ENCODE measurements around the gene CATSPERD. TPM values are rescaled to one million over a fixed set of nuclear protein-coding genes. Genes with fewer than 3 reads are reported as not detected.
"Not testable (repeated sequence)": the region's sequence is repeated elsewhere in the genome, so short reads cannot be mapped to it uniquely, and the experiment has no call there.

Gene CATSPERD
- polyA plus RNA-seq, 1 donor (not counting 4 experiments of a cell fraction or from before 2014, with no cell fraction given): not detected

DNA sequence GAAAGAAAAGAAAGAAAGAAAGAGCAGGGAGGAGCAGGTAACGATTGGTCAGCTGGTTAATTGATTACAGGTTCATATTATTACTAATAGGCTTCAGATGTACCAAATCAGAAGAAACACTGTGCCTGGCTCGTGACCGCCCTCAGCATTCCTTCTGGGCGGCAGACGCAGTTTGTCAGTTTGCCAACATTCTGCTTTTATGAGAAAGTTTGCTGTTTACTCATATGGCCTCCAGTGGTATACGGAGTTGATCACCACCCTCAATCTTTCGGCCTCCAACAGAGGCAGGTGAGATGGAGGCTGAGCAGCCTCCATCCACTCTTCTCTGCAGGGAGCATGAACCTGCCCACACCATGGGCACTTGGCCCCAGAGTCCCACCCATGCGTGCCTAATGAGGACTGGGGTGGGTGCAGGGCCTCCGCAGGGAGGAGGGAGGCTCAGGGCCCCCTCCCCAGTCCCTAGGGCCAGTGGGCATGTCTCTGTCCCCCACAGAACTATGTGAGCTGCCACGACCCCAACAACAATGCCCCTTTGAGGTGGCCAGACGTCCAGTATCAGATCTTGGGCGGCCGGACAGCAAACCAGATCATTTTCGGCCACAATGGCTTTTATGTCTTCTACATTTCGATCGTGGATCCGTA, 55.4 kb downstream of the CATSPERD start:
- TF ChIP-seq, protein P1, sequence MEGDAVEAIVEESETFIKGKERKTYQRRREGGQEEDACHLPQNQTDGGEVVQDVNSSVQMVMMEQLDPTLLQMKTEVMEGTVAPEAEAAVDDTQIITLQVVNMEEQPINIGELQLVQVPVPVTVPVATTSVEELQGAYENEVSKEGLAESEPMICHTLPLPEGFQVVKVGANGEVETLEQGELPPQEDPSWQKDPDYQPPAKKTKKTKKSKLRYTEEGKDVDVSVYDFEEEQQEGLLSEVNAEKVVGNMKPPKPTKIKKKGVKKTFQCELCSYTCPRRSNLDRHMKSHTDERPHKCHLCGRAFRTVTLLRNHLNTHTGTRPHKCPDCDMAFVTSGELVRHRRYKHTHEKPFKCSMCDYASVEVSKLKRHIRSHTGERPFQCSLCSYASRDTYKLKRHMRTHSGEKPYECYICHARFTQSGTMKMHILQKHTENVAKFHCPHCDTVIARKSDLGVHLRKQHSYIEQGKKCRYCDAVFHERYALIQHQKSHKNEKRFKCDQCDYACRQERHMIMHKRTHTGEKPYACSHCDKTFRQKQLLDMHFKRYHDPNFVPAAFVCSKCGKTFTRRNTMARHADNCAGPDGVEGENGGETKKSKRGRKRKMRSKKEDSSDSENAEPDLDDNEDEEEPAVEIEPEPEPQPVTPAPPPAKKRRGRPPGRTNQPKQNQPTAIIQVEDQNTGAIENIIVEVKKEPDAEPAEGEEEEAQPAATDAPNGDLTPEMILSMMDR (optimal IDR thresholded peaks at IDR 0.05 in 1 of 3, IDR thresholded peaks at IDR 0.05 in 1 of 3, conservative IDR thresholded peaks at IDR 0.05 in 1 of 3; ENCODE audit: extremely low read depth in 1 of 3, insufficient read depth in 2 of 3, low read length in 3 of 3): no peak
- no peak for TF ChIP-seq EZH2 (IDR thresholded peaks at IDR 0.05; ENCODE audit: low read length)
- DNase-seq (ENCODE audit: low read depth, low spot score): no peak
- Histone ChIP-seq H3K9me1 (ENCODE audit: control insufficient read depth, extremely low read depth, insufficient read depth, low read length) (no peaks in the 10 kb centered on the region), H3K4me3 (ENCODE audit: control insufficient read depth in 2 of 3, extremely low read depth in 1 of 3, insufficient read depth in 2 of 3, low read depth in 1 of 3, low read length in 3 of 3) (no peak overlapping the region), H3K27me3 (ENCODE audit: control insufficient read depth, extremely low read depth, insufficient read depth, low read length) (no peaks in the 10 kb centered on the region), H3K9ac (ENCODE audit: control insufficient read depth, extremely low read depth, insufficient read depth, low read length) (no peak overlapping the region), H3K9me3 (ENCODE audit: control insufficient read depth, low read depth, low read length) (no peaks in the 10 kb centered on the region), H3K27ac (ENCODE audit: control insufficient read depth, insufficient read depth, low read length) (no peak overlapping the region), H4K20me1 (ENCODE audit: control insufficient read depth, extremely low read depth, insufficient read depth, low read length) (no peaks in the 10 kb centered on the region), H3K79me2 (ENCODE audit: control insufficient read depth, insufficient read depth, low read length) (no peaks in the 10 kb centered on the region), H3K36me3 (ENCODE audit: control insufficient read depth in 2 of 2, extremely low read depth in 1 of 2, insufficient read depth in 2 of 2, low read length in 2 of 2) (no peaks in the 10 kb centered on the region), H3K4me2 (ENCODE audit: control insufficient read depth, extremely low read depth, insufficient read depth, low read depth, low read length) (peak overlapping the region; percentile 6), H3K4me1 (ENCODE audit: control insufficient read depth, extremely low read depth, insufficient read depth, low read length) (no peaks in the 10 kb centered on the region), H2AFZ (ENCODE audit: control insufficient read depth, low read length) (no peak overlapping the region)
- dilution Hi-C loops (cut with MboI; ENCODE audit: extremely low pct_ligation_motif_present, low sequenced_read_pairs): no loop called here
- no peak for FAIRE-seq

DNA sequence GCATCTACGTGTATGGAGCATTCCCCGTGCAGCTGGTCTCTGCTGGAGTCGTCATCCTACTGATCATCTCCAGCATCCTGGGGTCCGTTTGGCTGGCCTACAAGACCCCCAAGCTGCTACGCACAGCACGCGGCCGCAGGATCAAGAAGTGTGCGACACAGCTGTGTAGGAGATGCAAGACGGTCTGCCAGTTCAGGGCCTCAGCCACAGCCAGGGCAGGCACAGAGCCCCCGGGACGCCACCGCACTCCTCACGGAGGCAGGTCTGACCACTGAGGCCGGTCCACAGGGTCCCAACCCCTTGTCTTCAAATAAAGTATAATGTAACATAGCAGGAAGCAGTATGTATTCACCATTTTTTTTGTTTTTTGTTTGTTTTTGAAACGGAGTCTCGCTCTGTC, 58.0 kb downstream of the CATSPERD start:
- Histone ChIP-seq H3K27ac (ENCODE audit: control insufficient read depth, insufficient read depth, low read length) (no peak overlapping the region), H4K20me1 (ENCODE audit: control insufficient read depth, extremely low read depth, insufficient read depth, low read length) (no peaks in the 10 kb centered on the region), H3K9me3 (ENCODE audit: control insufficient read depth, low read depth, low read length) (no peaks in the 10 kb centered on the region), H3K4me2 (ENCODE audit: control insufficient read depth, extremely low read depth, insufficient read depth, low read depth, low read length) (no peak overlapping the region), H3K36me3 (ENCODE audit: control insufficient read depth in 2 of 2, extremely low read depth in 1 of 2, insufficient read depth in 2 of 2, low read length in 2 of 2) (no peaks in the 10 kb centered on the region), H3K4me3 (ENCODE audit: control insufficient read depth in 2 of 3, extremely low read depth in 1 of 3, insufficient read depth in 2 of 3, low read depth in 1 of 3, low read length in 3 of 3) (no peak overlapping the region), H3K79me2 (ENCODE audit: control insufficient read depth, insufficient read depth, low read length) (no peaks in the 10 kb centered on the region), H3K27me3 (ENCODE audit: control insufficient read depth, extremely low read depth, insufficient read depth, low read length) (no peaks in the 10 kb centered on the region), H3K9ac (ENCODE audit: control insufficient read depth, extremely low read depth, insufficient read depth, low read length) (no peak overlapping the region), H3K9me1 (ENCODE audit: control insufficient read depth, extremely low read depth, insufficient read depth, low read length) (no peaks in the 10 kb centered on the region), H2AFZ (ENCODE audit: control insufficient read depth, low read length) (no peak overlapping the region), H3K4me1 (ENCODE audit: control insufficient read depth, extremely low read depth, insufficient read depth, low read length) (no peaks in the 10 kb centered on the region)
- FAIRE-seq (no peak), DNase-seq (ENCODE audit: low read depth, low spot score) (no peak)
- no peak for TF ChIP-seq EZH2 (IDR thresholded peaks at IDR 0.05; ENCODE audit: low read length)
- TF ChIP-seq, protein P1 (optimal IDR thresholded peaks at IDR 0.05 in 1 of 3, IDR thresholded peaks at IDR 0.05 in 1 of 3, conservative IDR thresholded peaks at IDR 0.05 in 1 of 3; ENCODE audit: extremely low read depth in 1 of 3, insufficient read depth in 2 of 3, low read length in 3 of 3): no peak
- dilution Hi-C loops (cut with MboI; ENCODE audit: extremely low pct_ligation_motif_present, low sequenced_read_pairs): no loop called here

DNA sequence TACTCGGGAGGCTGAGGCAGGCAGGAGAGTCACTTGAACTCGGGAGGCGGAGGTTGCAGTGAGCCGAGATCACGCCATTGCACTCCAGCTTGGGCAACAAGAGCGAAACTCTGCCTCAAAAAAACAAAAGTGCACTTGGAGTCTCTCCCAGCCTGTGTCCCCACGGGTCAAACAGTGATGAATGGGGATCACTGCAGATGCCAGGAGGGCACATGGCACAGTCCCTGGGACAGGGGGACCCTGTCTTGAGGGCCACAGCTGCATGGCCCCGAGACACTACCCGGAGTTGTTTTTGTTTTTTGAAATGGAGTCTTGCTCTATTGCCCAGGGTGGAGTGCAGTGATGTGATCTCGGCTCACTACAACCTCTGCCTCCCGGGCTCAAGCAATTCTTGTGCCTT, 60.5 kb downstream of the CATSPERD start:
- H3K9me3 ChIP-seq (ENCODE audit: control insufficient read depth, low read depth, low read length); H3K27me3 ChIP-seq (ENCODE audit: control insufficient read depth, extremely low read depth, insufficient read depth, low read length); H3K79me2 ChIP-seq (ENCODE audit: control insufficient read depth, insufficient read depth, low read length); H3K9ac ChIP-seq (ENCODE audit: control insufficient read depth, extremely low read depth, insufficient read depth, low read length); H3K9me1 ChIP-seq (ENCODE audit: control insufficient read depth, extremely low read depth, insufficient read depth, low read length); H4K20me1 ChIP-seq (ENCODE audit: control insufficient read depth, extremely low read depth, insufficient read depth, low read length); dilution Hi-C loops (cut with MboI; ENCODE audit: extremely low pct_ligation_motif_present, low sequenced_read_pairs); H3K4me3 ChIP-seq (ENCODE audit: control insufficient read depth in 2 of 3, extremely low read depth in 1 of 3, insufficient read depth in 2 of 3, low read depth in 1 of 3, low read length in 3 of 3); FAIRE-seq; H3K27ac ChIP-seq (ENCODE audit: control insufficient read depth, insufficient read depth, low read length); H2AFZ ChIP-seq (ENCODE audit: control insufficient read depth, low read length); DNase-seq (ENCODE audit: low read depth, low spot score); H3K4me2 ChIP-seq (ENCODE audit: control insufficient read depth, extremely low read depth, insufficient read depth, low read depth, low read length); H3K4me1 ChIP-seq (ENCODE audit: control insufficient read depth, extremely low read depth, insufficient read depth, low read length): not testable (repeated sequence)
- H3K36me3 ChIP-seq (ENCODE audit: control insufficient read depth in 2 of 2, extremely low read depth in 1 of 2, insufficient read depth in 2 of 2, low read length in 2 of 2): peaks cover 9 to 16% of the 10 kb centered on the region in 2 experiments
